ENCODE results near the gene YTHDF1. TPM values are rescaled to one million over a fixed set of nuclear protein-coding genes. Genes with fewer than 3 reads are reported as not detected.

The YTHDF1 gene
- polyA plus RNA-seq, 1 experiment: 17.5 TPM

GRCh38 chr20:63169681-63170080 lies 46.2 kb downstream of the YTHDF1 start:
- no peak for TF ChIP-seq CTCF (IDR thresholded peaks at IDR 0.05; ENCODE audit: insufficient read depth, low read depth, low read length)
- Histone ChIP-seq H3K36me3 (ENCODE audit: control insufficient read depth, insufficient read depth, low read length) (no peaks in the 10 kb centered on the region), H3K27me3 (ENCODE audit: control insufficient read depth, insufficient read depth, low read length) (peaks cover 26% of the 10 kb centered on the region), H3K4me3 (ENCODE audit: low read depth, low read length) (no peak overlapping the region)
- POLR2A ChIA-PET: no interaction called here
- no peak for DNase-seq (ENCODE audit: low read depth)
- CTCF ChIA-PET: no interaction called here

GRCh38 chr20:63168861-63169260 lies 47.1 kb downstream of the YTHDF1 start:
- TF ChIP-seq CTCF (IDR thresholded peaks at IDR 0.05; ENCODE audit: insufficient read depth, low read depth, low read length): no peak
- no peak for DNase-seq (ENCODE audit: low read depth)
- no peak overlapping the region for H3K4me3 ChIP-seq (ENCODE audit: low read depth, low read length)
- H3K36me3 ChIP-seq (ENCODE audit: control insufficient read depth, insufficient read depth, low read length): no peaks in the 10 kb centered on the region
- ChIA-PET CTCF (no interaction called here), POLR2A (no interaction called here)
- peaks cover 22% of the 10 kb centered on the region for H3K27me3 ChIP-seq (ENCODE audit: control insufficient read depth, insufficient read depth, low read length)

GRCh38 chr20:63167918-63168520 lies 47.9 kb downstream of the YTHDF1 start:
- H3K27me3 ChIP-seq (ENCODE audit: control insufficient read depth, insufficient read depth, low read length): peaks cover 16% of the 10 kb centered on the region
- CTCF ChIA-PET: no interaction called here

GRCh38 chr20:63167026-63167917 lies 48.7 kb downstream of the YTHDF1 start:
- ChIA-PET CTCF (no interaction called here), POLR2A (no interaction called here)
- Histone ChIP-seq H3K4me3 (ENCODE audit: low read depth, low read length) (no peak overlapping the region), H3K27me3 (ENCODE audit: control insufficient read depth, insufficient read depth, low read length) (peaks cover 9% of the 10 kb centered on the region), H3K36me3 (ENCODE audit: control insufficient read depth, insufficient read depth, low read length) (no peaks in the 10 kb centered on the region)
- no peak for DNase-seq (ENCODE audit: low read depth)
- no peak for TF ChIP-seq CTCF (IDR thresholded peaks at IDR 0.05; ENCODE audit: insufficient read depth, low read depth, low read length)

More at GRCh38 chr20:63167918-63168520, 47.9 kb downstream of the YTHDF1 start:
- DNase-seq (ENCODE audit: low read depth): no peak
- POLR2A ChIA-PET: no interaction called here
- no peak for TF ChIP-seq CTCF (IDR thresholded peaks at IDR 0.05; ENCODE audit: insufficient read depth, low read depth, low read length)
- H3K36me3 ChIP-seq (ENCODE audit: control insufficient read depth, insufficient read depth, low read length): no peaks in the 10 kb centered on the region
- H3K4me3 ChIP-seq (ENCODE audit: low read depth, low read length): no peak overlapping the region

DNA sequence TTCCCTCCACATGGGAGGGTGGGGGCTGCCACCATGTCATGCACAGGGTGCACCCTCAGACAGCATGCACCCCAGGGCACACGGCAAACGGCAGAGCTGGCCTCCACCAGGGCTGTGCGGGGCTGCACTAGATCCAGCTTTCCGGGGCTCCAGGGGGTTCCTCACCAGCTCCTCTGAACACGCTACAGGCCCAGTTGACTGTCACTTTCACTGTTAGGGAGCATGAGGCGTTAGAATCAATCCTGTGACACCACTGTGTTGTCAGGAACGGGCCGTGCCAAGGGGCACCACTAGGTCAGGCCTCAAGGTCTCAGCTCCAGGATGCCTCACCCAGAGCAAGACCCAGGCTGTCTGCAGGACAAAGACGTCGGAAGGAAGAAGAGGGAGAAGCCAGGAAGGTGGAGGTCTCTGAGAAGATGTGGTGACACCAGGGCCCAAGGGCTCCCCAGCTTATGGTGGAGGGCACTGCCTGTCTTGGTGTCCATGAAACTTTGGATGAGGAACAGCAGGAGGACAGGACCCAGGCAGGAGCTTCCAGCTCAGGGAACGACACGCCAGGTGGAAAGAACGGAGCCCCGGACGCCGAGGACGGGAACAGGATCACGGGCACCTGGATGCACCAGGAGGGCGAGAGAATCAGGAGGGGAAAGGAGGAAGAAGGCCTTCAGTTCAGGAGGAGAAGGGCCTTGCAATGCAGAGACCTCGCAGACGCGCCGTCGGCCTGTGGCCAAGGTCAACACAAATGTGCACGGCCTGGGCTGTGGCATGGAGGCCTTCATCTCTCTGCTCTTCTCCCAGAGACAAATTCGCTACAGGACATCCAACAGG lies 49.5 kb downstream of the YTHDF1 start:
- H3K27me3 ChIP-seq (ENCODE audit: control insufficient read depth, insufficient read depth, low read length): peaks cover 7% of the 10 kb centered on the region; the same call in 1 of the 2 replicates
- DNase-seq (ENCODE audit: low read depth): no peak
- no peak for TF ChIP-seq CTCF (IDR thresholded peaks at IDR 0.05; ENCODE audit: insufficient read depth, low read depth, low read length)
- H3K36me3 ChIP-seq (ENCODE audit: control insufficient read depth, insufficient read depth, low read length): no peaks in the 10 kb centered on the region
- ChIA-PET POLR2A (no interaction called here), CTCF (interaction anchor here (1.4 kb wide), 1 partner anchor 17 kb away, joined by 5 read pairs; no protein-coding TSS in a partner anchor)
- no peak overlapping the region for H3K4me3 ChIP-seq (ENCODE audit: low read depth, low read length)

Measured in BJ (cell line).